Activated CD4-positive, CD25-positive, alpha-beta regulatory T cell (primary cell): ENCODE data around the gene UBXN6.

ENCODE experiments used
- DNase-seq, 4 experiments: peaks; one replicate each; lab custom pipeline; 2025; lab: John Stamatoyannopoulos, UW

UBXN6 gene

GRCh38 chr19:4409123-4409933 lies 48.3 kb downstream of the UBXN6 start:
- no peak for DNase-seq

GRCh38 chr19:4406626-4407025 lies 51.0 kb downstream of the UBXN6 start:
- no peak for DNase-seq

GRCh38 chr19:4405977-4406376 lies 51.6 kb downstream of the UBXN6 start:
- no peak for DNase-seq

- no peak for DNase-seq
Observed at GRCh38 chr19:4403005-4403761, 54.4 kb downstream of the UBXN6 start.

- DNase-seq = peak; percentile 95 to 98 (median 98)
Observed at GRCh38 chr19:4402171-4403004, 55.2 kb downstream of the UBXN6 start, which contains the start of gene CHAF1A. TSS of gene CHAF1A (plus strand) at chr19:4402640. CDS start at chr19:4402763, 123 bp downstream.

GRCh38 chr19:4401769-4402170 lies 55.8 kb downstream of the UBXN6 start:
- DNase-seq = no peak

GRCh38 chr19:4400135-4400936 lies 57.3 kb downstream of the UBXN6 start, which contains the start of gene SH3GL1:
TSS of gene SH3GL1 (minus strand) at chr19:4400547. CDS start at chr19:4400368, 179 bp downstream.
- DNase-seq = peak; percentile 84 to 87 (median 86)

GRCh38 chr19:4399812-4400134 lies 57.8 kb downstream of the UBXN6 start:
- DNase-seq = no peak

- no peak for DNase-seq
Observed at GRCh38 chr19:4396949-4397783, 60.4 kb downstream of the UBXN6 start.
